H1 (cell line): ENCODE data around the gene SARNP. TPM values are rescaled to one million over a fixed set of nuclear protein-coding genes. Genes with fewer than 3 reads are reported as not detected.

Source experiments
- BACH1 ChIP-seq: IDR thresholded peaks from 2 replicates; pipeline ENCODE4 v1.6.1; 2012; ENCODE audit warnings: low read length, improper control_type of control experiment
- FOSL1 ChIP-seq: IDR thresholded peaks from 2 replicates; pipeline ENCODE4 v1.6.1; 2011; ENCODE audit warnings: mild to moderate bottlenecking, low read depth, low read length, moderate library complexity; ENCODE audit not compliant: insufficient read depth
- HDAC6 ChIP-seq: IDR thresholded peaks from one replicate; pipeline ENCODE4 v1.7.1; 2012; ENCODE audit warnings: low read depth, mild to moderate bottlenecking, inconsistent platforms, low read length, moderate library complexity
- JUN ChIP-seq: IDR thresholded peaks from 2 replicates; pipeline ENCODE4 v1.6.1; 2011; ENCODE audit warnings: low read depth, mild to moderate bottlenecking, improper control_type of control experiment, low read length
- KDM1A ChIP-seq: fragments of 200-600, 300-600 bp; sonication (generic); IDR thresholded peaks from 2 replicates; pipeline ENCODE4 v1.7.1; 2016; ENCODE audit warnings: mild to moderate bottlenecking, low read length, borderline replicate concordance
- MAFK ChIP-seq: IDR thresholded peaks from 2 replicates; pipeline ENCODE4 v1.6.1; 2012; ENCODE audit warnings: low read depth, mild to moderate bottlenecking, improper control_type of control experiment, low read length
- POLR2A ChIP-seq, 2 experiments: IDR thresholded peaks; 1 replicate in 1 of 2; 2 replicates in 1 of 2; pipeline ENCODE4 v1.6.1; 2011; ENCODE audit warnings: low read depth in 2 of 2, low read length in 2 of 2, mild to moderate bottlenecking in 2 of 2; ENCODE audit errors: control extremely low read depth in 1 of 2
- RAD21 ChIP-seq, 2 experiments: IDR thresholded peaks in 1 of 2; conservative IDR thresholded peaks in 1 of 2; 2 replicates each; pipeline ENCODE4 v1.6.1; 2011; ENCODE audit warnings: low read depth in 2 of 2, low read length in 2 of 2, improper control_type of control experiment in 1 of 2, inconsistent platforms in 1 of 2, mild to moderate bottlenecking in 1 of 2, moderate library complexity in 1 of 2
- SP4 ChIP-seq: IDR thresholded peaks from 2 replicates; pipeline ENCODE4 v1.6.1; 2012; ENCODE audit warnings: low read length, inconsistent platforms
- polyA plus RNA-seq, 7 experiments: library from polyadenylated mRNA; depleted of rRNA in 3 of 7; stranded (reverse) in 5 of 7; unstranded in 2 of 7; fragments of >200 nt in 5 of 7; fragments of 200-250 nt in 2 of 7; gene quantifications; 1 replicate in 5 of 7; 2 replicates in 1 of 7; 4 replicates in 1 of 7; pipeline versions ENCODE4 v1.2.1 to v1.2.3, GENCODE V29; 2011 to 2013; ENCODE audit warnings: missing spikeins in 2 of 7, mixed read lengths in 2 of 7
- total RNA-seq: library from RNA; stranded (reverse); fragmentation: NEBNext Ultra II Directional; extraction: Animal tissue kit (Norgen Biotek cat#: 25700); gene quantifications from 2 replicates; pipeline ENCODE4 v1.2.1, GENCODE V29; 2021

Gene SARNP
- total and polyA plus RNA-seq, 2 of the 8 experiments (the other 6 are each of a cell fraction or from before 2014, with no cell fraction given): 114 to 226 TPM

GRCh38 chr12:55843431-55843830 lies 25.9 kb upstream of the SARNP start (continued):
- no peak for TF ChIP-seq KDM1A
- TF ChIP-seq HDAC6: no peak
- no peak for TF ChIP-seq MAFK
- no peak for TF ChIP-seq BACH1
- no peak for TF ChIP-seq FOSL1
- no peak for TF ChIP-seq POLR2A (IDR thresholded peaks at IDR 0.05; ENCODE audit: control extremely low read depth in 1 of 2, low read depth in 2 of 2, low read length in 2 of 2)
- TF ChIP-seq SP4: no peak
- no peak for TF ChIP-seq RAD21 (IDR thresholded peaks at IDR 0.05 in 1 of 2, conservative IDR thresholded peaks at IDR 0.05 in 1 of 2; ENCODE audit: low read depth in 2 of 2, low read length in 2 of 2)
- no peak for TF ChIP-seq JUN
